ENCODE measurements around the gene CRHR2.
A peak's percentile ranks its signal among the peaks of the same experiment; 100 is the strongest.

Gene CRHR2

GRCh38 chr7:30635798-30636197, 46.5 kb downstream of the CRHR2 start:
- Histone ChIP-seq H3K27ac (no peak overlapping the region), H3K4me2 (no peak overlapping the region), H3K4me3 (no peak overlapping the region), H3K27me3 (no peaks in the 10 kb centered on the region), H3K9me3 (replicated peaks in 1 of 11) (peaks cover 9 to 21% (median 17%) of the 10 kb centered on the region in 11 experiments; a peak in 21 of 22 replicates), H3K36me3 (peaks cover 54 to 55% (median 55%) of the 10 kb centered on the region in 11 experiments), H4K20me1 (peaks cover 0 to 44% (median 10%) of the 10 kb centered on the region in 11 experiments; a peak in 10 of 22 replicates), H3K9ac (no peak overlapping the region), H3K4me1 (peaks cover 0 to 10% (median 3%) of the 10 kb centered on the region in 10 experiments; a peak in 5 of 20 replicates)
- no peak for TF ChIP-seq Cebpa-rat (IDR thresholded peaks at IDR 0.05)

- H3K36me3 ChIP-seq = peaks cover 65 to 66% (median 66%) of the 10 kb centered on the region in 11 experiments
- peaks cover 0 to 53% (median 10%) of the 10 kb centered on the region in 11 experiments; a peak in 11 of 22 replicates for H4K20me1 ChIP-seq
- H3K9ac ChIP-seq = no peak overlapping the region
- no peak overlapping the region for H3K4me3 ChIP-seq
- H3K9me3 ChIP-seq (replicated peaks in 1 of 11) = peaks cover 9 to 21% (median 17%) of the 10 kb centered on the region in 11 experiments; a peak in 21 of 22 replicates
- H3K4me2 ChIP-seq = no peak overlapping the region
- peak overlapping the region in 2 of 11 experiments; percentile 6 to 14; a peak in 1 of 22 replicates for H3K27ac ChIP-seq
- peaks cover 0 to 10% (median 3%) of the 10 kb centered on the region in 10 experiments; a peak in 5 of 20 replicates for H3K4me1 ChIP-seq
- TF ChIP-seq Cebpa-rat (IDR thresholded peaks at IDR 0.05) = no peak
- H3K27me3 ChIP-seq = no peaks in the 10 kb centered on the region
Measured at GRCh38 chr7:30634634-30635201, 47.5 kb downstream of the CRHR2 start.

- Histone ChIP-seq H3K4me1 (peaks cover 0 to 10% (median 3%) of the 10 kb centered on the region in 10 experiments; a peak in 5 of 20 replicates), H3K27me3 (no peaks in the 10 kb centered on the region), H3K9me3 (replicated peaks in 1 of 11) (peaks cover 9 to 21% (median 17%) of the 10 kb centered on the region in 11 experiments; a peak in 21 of 22 replicates), H3K4me3 (no peak overlapping the region), H3K4me2 (no peak overlapping the region), H3K9ac (no peak overlapping the region), H3K36me3 (peaks cover 70 to 71% (median 71%) of the 10 kb centered on the region in 11 experiments), H3K27ac (peak overlapping the region in 2 of 11 experiments; percentile 6 to 14; a peak in 1 of 22 replicates), H4K20me1 (peaks cover 5 to 58% (median 15%) of the 10 kb centered on the region in 11 experiments; a peak in 12 of 22 replicates)
- no peak for TF ChIP-seq Cebpa-rat (IDR thresholded peaks at IDR 0.05)
Measured at GRCh38 chr7:30634193-30634626, 48.0 kb downstream of the CRHR2 start.

- peaks cover 6 to 68% (median 18%) of the 10 kb centered on the region in 11 experiments; a peak in 12 of 22 replicates for H4K20me1 ChIP-seq
- H3K9me3 ChIP-seq (replicated peaks in 1 of 11) = peaks cover 9 to 21% (median 17%) of the 10 kb centered on the region in 11 experiments; a peak in 21 of 22 replicates
- no peak overlapping the region for H3K9ac ChIP-seq
- H3K4me1 ChIP-seq = peaks cover 0 to 10% (median 3%) of the 10 kb centered on the region in 10 experiments; a peak in 5 of 20 replicates
- H3K27me3 ChIP-seq = no peaks in the 10 kb centered on the region
- no peak overlapping the region for H3K4me3 ChIP-seq
- TF ChIP-seq Cebpa-rat (IDR thresholded peaks at IDR 0.05) = no peak
- H3K4me2 ChIP-seq = no peak overlapping the region; a peak in 3 of 22 replicates
- H3K36me3 ChIP-seq = peaks cover 80 to 81% (median 81%) of the 10 kb centered on the region in 11 experiments
- H3K27ac ChIP-seq = peak overlapping the region in 4 of 11 experiments; percentile 18 to 47 (median 28); a peak in 4 of 22 replicates
Measured at GRCh38 chr7:30633223-30633622, 49.0 kb downstream of the CRHR2 start.

GRCh38 chr7:30630986-30631385, 51.3 kb downstream of the CRHR2 start:
- peaks cover 100% of the 10 kb centered on the region in 11 experiments for H3K36me3 ChIP-seq
- peaks cover 7 to 17% (median 15%) of the 10 kb centered on the region in 11 experiments; a peak in 21 of 22 replicates for H3K9me3 ChIP-seq (replicated peaks in 1 of 11)
- peaks cover 6 to 89% (median 27%) of the 10 kb centered on the region in 11 experiments; a peak in 14 of 22 replicates for H4K20me1 ChIP-seq
- H3K4me3 ChIP-seq = no peak overlapping the region
- no peak for TF ChIP-seq Cebpa-rat (IDR thresholded peaks at IDR 0.05)
- no peak overlapping the region for H3K4me2 ChIP-seq
- H3K27ac ChIP-seq = no peak overlapping the region
- H3K9ac ChIP-seq = no peak overlapping the region
- peaks cover 0 to 10% (median 3%) of the 10 kb centered on the region in 10 experiments; a peak in 5 of 20 replicates for H3K4me1 ChIP-seq
- no peaks in the 10 kb centered on the region for H3K27me3 ChIP-seq

GRCh38 chr7:30627026-30627425, 55.2 kb downstream of the CRHR2 start:
- Histone ChIP-seq H4K20me1 (peaks cover 0 to 97% (median 25%) of the 10 kb centered on the region in 11 experiments; a peak in 15 of 22 replicates), H3K4me3 (no peak overlapping the region), H3K27ac (no peak overlapping the region), H3K4me2 (no peak overlapping the region), H3K27me3 (no peaks in the 10 kb centered on the region), H3K36me3 (peaks cover 100% of the 10 kb centered on the region in 11 experiments), H3K9ac (no peak overlapping the region), H3K4me1 (no peaks in the 10 kb centered on the region), H3K9me3 (replicated peaks in 1 of 11) (no peaks in the 10 kb centered on the region)
- no peak for TF ChIP-seq Cebpa-rat (IDR thresholded peaks at IDR 0.05)

GRCh38 chr7:30625283-30625682, 57.0 kb downstream of the CRHR2 start:
- TF ChIP-seq Cebpa-rat (IDR thresholded peaks at IDR 0.05) = no peak
- no peaks in the 10 kb centered on the region for H3K4me1 ChIP-seq
- no peaks in the 10 kb centered on the region for H3K27me3 ChIP-seq
- H4K20me1 ChIP-seq = peaks cover 0 to 97% (median 31%) of the 10 kb centered on the region in 11 experiments; a peak in 15 of 22 replicates
- H3K9me3 ChIP-seq (replicated peaks in 1 of 11) = no peaks in the 10 kb centered on the region
- no peak overlapping the region for H3K4me3 ChIP-seq
- H3K36me3 ChIP-seq = peaks cover 100% of the 10 kb centered on the region in 11 experiments
- H3K4me2 ChIP-seq = no peak overlapping the region
- no peak overlapping the region for H3K27ac ChIP-seq
- no peak overlapping the region for H3K9ac ChIP-seq

GRCh38 chr7:30618961-30619360, 63.3 kb downstream of the CRHR2 start:
- Histone ChIP-seq H3K9me3 (replicated peaks in 1 of 11) (no peaks in the 10 kb centered on the region), H3K4me1 (no peaks in the 10 kb centered on the region), H3K4me3 (no peak overlapping the region), H3K36me3 (peaks cover 96 to 100% (median 100%) of the 10 kb centered on the region in 11 experiments), H3K4me2 (no peak overlapping the region), H3K27me3 (no peaks in the 10 kb centered on the region), H3K9ac (no peak overlapping the region), H4K20me1 (peaks cover 4 to 99% (median 63%) of the 10 kb centered on the region in 11 experiments; a peak in 19 of 22 replicates), H3K27ac (no peak overlapping the region)
- no peak for TF ChIP-seq Cebpa-rat (IDR thresholded peaks at IDR 0.05)

GRCh38 chr7:30618080-30618676, 64.1 kb downstream of the CRHR2 start:
- Histone ChIP-seq H3K36me3 (peaks cover 96 to 100% (median 100%) of the 10 kb centered on the region in 11 experiments), H3K9me3 (replicated peaks in 1 of 11) (no peaks in the 10 kb centered on the region), H3K4me1 (no peaks in the 10 kb centered on the region), H4K20me1 (peaks cover 10 to 99% (median 71%) of the 10 kb centered on the region in 11 experiments; a peak in 20 of 22 replicates), H3K4me2 (no peak overlapping the region), H3K27ac (no peak overlapping the region), H3K9ac (no peak overlapping the region), H3K4me3 (no peak overlapping the region), H3K27me3 (no peaks in the 10 kb centered on the region)
- no peak for TF ChIP-seq Cebpa-rat (IDR thresholded peaks at IDR 0.05)
